WERI-Rb-1 (cell line): Measurements from ENCODE around the gene TBC1D1.

Experiments
- DNase-seq: peaks from one replicate; pipeline ENCODE4 v3.0.0-alpha.2; 2020
- H3K27ac ChIP-seq: fragments of 250-450 bp; sonication (Bioruptor Pico); 2 replicates; pipeline ENCODE4 v1.5.1; 2020; ENCODE audit warnings: mild to moderate bottlenecking, moderate library complexity
- H3K27me3 ChIP-seq: fragments of 250-450 bp; sonication (Bioruptor Pico); 2 replicates; pipeline ENCODE4 v1.5.1; 2021; ENCODE audit warnings: mild to moderate bottlenecking, low read depth, moderate library complexity; ENCODE audit not compliant: insufficient read depth, severe bottlenecking
- H3K36me3 ChIP-seq: fragments of 250-450 bp; sonication (Bioruptor Pico); 2 replicates; pipeline ENCODE4 v1.5.1; 2020; ENCODE audit warnings: mild to moderate bottlenecking, moderate library complexity
- H3K4me3 ChIP-seq: 2 replicates; pipeline ENCODE4 v1.5.1; 2011; ENCODE audit warnings: low read depth, mild to moderate bottlenecking, control low read depth, low read length
- H3K9me3 ChIP-seq: fragments of 250-450 bp; sonication (Bioruptor Pico); 2 replicates; pipeline ENCODE4 v1.5.1; 2021; ENCODE audit warnings: mild to moderate bottlenecking, moderate library complexity; ENCODE audit not compliant: severe bottlenecking
- TF ChIP-seq, protein P1 (sequence below): IDR thresholded peaks from 2 replicates; pipeline ENCODE4 v1.5.1; 2011; ENCODE audit warnings: low read depth, mild to moderate bottlenecking, control low read depth, inconsistent platforms, low read length

The TBC1D1 gene

DNA sequence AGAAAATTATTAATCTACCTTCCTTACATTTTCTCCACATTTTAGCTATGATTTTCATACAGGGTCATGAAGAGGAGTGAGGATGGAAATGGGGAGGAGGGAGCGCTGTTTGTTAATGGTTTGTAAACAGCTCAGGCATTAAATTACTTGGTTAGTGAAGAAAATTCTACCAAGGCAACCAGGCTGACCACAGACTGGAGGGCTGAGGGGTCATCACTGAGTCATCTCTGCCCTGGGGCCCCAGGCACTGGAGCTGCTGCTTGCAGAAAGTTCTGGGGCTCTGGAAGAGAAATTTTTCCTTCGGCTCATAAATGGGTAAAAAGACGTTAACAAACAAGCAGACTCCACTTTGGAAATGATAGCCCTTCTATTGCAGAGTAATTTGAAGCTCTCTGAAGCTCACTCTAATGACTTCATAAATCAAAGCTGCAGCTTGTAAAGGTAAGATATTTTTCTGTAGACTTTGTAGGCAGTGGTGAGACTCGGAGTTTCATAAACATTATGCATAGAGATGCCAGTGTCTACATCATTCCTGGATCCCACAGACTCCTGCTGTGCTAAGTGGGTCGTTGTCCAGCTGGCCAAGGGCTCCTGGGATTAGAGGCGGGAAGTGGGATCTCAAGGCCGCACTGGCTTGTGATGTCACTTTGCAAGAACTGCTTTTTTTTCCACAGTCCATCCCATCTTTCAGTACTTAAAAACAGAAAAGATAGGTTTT lies 228.9 kb downstream of the TBC1D1 start:
- no peaks in the 10 kb centered on the region for H3K27me3 ChIP-seq
- H3K27ac ChIP-seq, result no peak overlapping the region
- DNase-seq, result peak; percentile 45
- peaks cover 18% of the 10 kb centered on the region for H3K36me3 ChIP-seq
- no peaks in the 10 kb centered on the region for H3K9me3 ChIP-seq
- TF ChIP-seq, protein P1, sequence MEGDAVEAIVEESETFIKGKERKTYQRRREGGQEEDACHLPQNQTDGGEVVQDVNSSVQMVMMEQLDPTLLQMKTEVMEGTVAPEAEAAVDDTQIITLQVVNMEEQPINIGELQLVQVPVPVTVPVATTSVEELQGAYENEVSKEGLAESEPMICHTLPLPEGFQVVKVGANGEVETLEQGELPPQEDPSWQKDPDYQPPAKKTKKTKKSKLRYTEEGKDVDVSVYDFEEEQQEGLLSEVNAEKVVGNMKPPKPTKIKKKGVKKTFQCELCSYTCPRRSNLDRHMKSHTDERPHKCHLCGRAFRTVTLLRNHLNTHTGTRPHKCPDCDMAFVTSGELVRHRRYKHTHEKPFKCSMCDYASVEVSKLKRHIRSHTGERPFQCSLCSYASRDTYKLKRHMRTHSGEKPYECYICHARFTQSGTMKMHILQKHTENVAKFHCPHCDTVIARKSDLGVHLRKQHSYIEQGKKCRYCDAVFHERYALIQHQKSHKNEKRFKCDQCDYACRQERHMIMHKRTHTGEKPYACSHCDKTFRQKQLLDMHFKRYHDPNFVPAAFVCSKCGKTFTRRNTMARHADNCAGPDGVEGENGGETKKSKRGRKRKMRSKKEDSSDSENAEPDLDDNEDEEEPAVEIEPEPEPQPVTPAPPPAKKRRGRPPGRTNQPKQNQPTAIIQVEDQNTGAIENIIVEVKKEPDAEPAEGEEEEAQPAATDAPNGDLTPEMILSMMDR, result no peak
- no peak overlapping the region for H3K4me3 ChIP-seq

DNA sequence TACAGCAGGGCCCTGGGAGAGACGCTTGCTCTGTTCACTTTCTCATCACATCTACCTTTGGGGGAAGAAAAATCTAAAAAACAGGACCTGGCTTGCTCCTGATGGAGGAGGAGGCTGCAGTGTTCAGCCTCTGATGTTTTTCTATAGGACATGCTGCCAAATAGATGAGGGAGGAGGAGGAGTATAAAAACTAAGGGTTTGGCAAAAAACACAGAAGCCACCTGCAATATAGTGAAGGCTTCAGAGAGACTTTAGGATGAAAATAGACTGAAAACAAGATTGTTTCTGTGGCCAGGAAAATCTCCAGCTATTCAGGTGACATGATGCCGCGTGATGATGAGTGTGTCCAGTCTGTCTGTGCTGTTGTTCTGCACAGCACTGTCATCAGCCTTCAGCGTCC lies 229.9 kb downstream of the TBC1D1 start:
- no peak for DNase-seq
- no peak overlapping the region for H3K27ac ChIP-seq
- TF ChIP-seq, protein P1, result no peak
- H3K27me3 ChIP-seq, result no peaks in the 10 kb centered on the region
- peaks cover 21% of the 10 kb centered on the region for H3K36me3 ChIP-seq
- H3K9me3 ChIP-seq, result no peaks in the 10 kb centered on the region
- no peak overlapping the region for H3K4me3 ChIP-seq

DNA sequence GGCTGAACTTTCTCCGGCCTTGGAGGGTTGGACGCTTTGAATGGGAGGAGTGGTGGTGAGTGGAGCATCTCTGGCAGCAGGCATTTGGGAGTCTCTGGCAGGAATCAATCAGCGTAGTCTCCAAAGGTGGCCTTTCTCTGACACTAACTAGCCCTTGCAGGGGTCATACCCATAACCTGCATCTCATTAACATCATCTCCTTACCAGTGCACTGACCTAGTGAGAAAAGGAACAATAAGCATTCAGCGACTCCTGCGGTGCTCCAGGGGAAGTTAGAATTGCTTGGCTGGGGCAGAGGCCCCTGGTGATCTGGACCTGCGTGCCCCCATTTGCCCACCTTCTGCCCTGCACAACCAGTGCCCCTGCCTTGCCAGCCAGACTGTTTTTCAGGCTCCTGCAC lies 231.2 kb downstream of the TBC1D1 start:
- DNase-seq, result no peak
- Histone ChIP-seq H3K27me3 (no peaks in the 10 kb centered on the region), H3K9me3 (no peaks in the 10 kb centered on the region), H3K27ac (no peak overlapping the region), H3K36me3 (peaks cover 16% of the 10 kb centered on the region), H3K4me3 (no peak overlapping the region)
- TF ChIP-seq, protein P1, result no peak

DNA sequence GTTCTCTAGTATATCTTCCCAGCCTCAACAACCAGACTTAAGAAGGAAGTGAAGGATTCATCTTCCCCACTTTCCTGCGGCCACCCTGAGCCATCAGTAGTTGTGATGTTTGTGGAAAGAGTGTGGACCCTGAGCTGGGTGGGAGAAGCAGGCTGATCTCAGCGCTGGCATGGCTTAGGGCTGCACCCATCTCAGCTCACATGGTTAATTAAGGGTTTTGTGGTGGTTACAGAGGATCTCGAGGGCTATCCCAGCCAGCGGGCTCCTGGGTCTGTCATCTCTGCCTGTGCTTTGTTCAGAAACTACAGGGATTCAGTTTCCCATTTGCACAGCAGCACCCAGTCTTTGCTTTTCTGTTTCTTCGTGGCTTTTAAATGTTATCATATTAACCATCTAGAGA lies 232.7 kb downstream of the TBC1D1 start:
- Histone ChIP-seq H3K4me3 (no peak overlapping the region), H3K9me3 (no peaks in the 10 kb centered on the region), H3K27me3 (no peaks in the 10 kb centered on the region), H3K36me3 (peaks cover 15% of the 10 kb centered on the region), H3K27ac (no peak overlapping the region)
- DNase-seq, result no peak
- TF ChIP-seq, protein P1, result no peak

DNA sequence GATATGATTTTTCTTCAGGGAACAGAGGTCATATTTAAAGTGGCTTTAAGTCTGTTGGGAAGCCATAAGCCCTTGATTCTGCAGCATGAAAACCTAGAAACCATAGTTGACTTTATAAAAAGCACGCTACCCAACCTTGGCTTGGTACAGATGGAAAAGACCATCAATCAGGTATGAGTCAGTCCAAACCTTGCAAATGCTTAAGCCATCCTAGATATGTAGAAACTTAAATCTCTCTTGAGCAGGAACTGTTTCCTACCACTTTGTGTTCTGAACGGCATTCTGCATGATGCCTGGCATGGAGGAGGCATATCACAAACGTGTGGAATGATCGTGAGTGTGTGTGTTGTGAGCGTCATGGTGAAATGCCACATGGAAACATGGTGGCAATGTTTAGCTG lies 234.1 kb downstream of the TBC1D1 start:
- H3K27me3 ChIP-seq, result no peaks in the 10 kb centered on the region
- H3K36me3 ChIP-seq, result peaks cover 13% of the 10 kb centered on the region
- no peak overlapping the region for H3K27ac ChIP-seq
- TF ChIP-seq, protein P1, result no peak
- no peak for DNase-seq
- H3K4me3 ChIP-seq, result no peak overlapping the region
- H3K9me3 ChIP-seq, result no peaks in the 10 kb centered on the region

DNA sequence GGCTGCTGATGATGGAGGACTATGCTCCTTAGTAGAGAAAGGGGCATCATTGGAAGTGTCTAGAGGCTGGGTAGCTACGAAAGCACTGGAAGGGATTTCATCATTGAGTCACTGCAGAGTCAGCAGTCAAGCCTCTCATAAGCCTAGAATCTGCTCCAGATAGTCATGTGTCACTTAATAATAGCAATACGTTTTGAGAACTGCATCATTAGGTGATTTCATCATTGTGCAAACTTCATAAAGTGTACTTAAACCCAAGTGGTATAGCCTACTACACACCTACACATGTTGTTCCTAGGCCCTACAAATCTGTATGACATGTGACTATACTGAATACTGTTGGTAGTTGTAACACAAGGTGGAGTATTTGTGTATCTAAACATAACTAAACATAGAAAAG lies 234.9 kb downstream of the TBC1D1 start:
- TF ChIP-seq, protein P1, result no peak

More for the DNA sequence above, 234.9 kb downstream of the TBC1D1 start:
- Histone ChIP-seq H3K4me3 (no peak overlapping the region), H3K36me3 (peaks cover 13% of the 10 kb centered on the region), H3K27ac (no peak overlapping the region), H3K9me3 (no peaks in the 10 kb centered on the region), H3K27me3 (no peaks in the 10 kb centered on the region)
- no peak for DNase-seq
